ENCODE data around the gene PXYLP1.

- TF ChIP-seq, protein P1, sequence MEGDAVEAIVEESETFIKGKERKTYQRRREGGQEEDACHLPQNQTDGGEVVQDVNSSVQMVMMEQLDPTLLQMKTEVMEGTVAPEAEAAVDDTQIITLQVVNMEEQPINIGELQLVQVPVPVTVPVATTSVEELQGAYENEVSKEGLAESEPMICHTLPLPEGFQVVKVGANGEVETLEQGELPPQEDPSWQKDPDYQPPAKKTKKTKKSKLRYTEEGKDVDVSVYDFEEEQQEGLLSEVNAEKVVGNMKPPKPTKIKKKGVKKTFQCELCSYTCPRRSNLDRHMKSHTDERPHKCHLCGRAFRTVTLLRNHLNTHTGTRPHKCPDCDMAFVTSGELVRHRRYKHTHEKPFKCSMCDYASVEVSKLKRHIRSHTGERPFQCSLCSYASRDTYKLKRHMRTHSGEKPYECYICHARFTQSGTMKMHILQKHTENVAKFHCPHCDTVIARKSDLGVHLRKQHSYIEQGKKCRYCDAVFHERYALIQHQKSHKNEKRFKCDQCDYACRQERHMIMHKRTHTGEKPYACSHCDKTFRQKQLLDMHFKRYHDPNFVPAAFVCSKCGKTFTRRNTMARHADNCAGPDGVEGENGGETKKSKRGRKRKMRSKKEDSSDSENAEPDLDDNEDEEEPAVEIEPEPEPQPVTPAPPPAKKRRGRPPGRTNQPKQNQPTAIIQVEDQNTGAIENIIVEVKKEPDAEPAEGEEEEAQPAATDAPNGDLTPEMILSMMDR (IDR thresholded peaks at IDR 0.05; ENCODE audit: poor library complexity, severe bottlenecking): no peak
- TF ChIP-seq EP300 (conservative IDR thresholded peaks at IDR 0.05; ENCODE audit: poor library complexity, severe bottlenecking): no peak
These were observed 62.7 kb downstream of the PXYLP1 start for GRCh38 chr3:141294301-141294700.

All from neural cell (in vitro differentiated cells).